ENCODE measurements around the gene GAK. TPM values are rescaled to one million over a fixed set of nuclear protein-coding genes. Genes with fewer than 3 reads are reported as not detected.

The GAK gene
- total RNA-seq, 1 experiment from 2014 or later, result 119 TPM

DNA sequence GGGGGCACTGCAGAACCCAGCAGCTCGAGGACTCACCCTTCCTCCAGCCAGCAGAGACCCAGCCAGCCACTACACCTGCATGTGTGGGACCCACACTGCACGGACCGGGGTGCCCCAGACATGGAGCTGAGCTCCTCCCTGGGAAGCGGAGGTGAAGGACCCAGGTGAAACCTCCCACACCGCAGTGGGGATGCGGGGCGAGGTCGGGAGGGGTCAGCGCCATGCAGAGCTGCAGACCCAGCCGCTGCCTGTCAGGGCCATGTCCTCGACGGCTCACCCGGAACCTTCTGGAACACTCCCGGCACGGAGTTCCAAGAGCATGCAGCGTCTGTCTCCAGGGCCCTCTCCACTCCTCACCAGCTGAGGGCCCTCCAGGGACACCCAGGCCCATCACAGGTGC is 42.6 kb downstream of the GAK start:
- no peak for DNase-seq (ENCODE audit: low read depth, low spot score)

DNA sequence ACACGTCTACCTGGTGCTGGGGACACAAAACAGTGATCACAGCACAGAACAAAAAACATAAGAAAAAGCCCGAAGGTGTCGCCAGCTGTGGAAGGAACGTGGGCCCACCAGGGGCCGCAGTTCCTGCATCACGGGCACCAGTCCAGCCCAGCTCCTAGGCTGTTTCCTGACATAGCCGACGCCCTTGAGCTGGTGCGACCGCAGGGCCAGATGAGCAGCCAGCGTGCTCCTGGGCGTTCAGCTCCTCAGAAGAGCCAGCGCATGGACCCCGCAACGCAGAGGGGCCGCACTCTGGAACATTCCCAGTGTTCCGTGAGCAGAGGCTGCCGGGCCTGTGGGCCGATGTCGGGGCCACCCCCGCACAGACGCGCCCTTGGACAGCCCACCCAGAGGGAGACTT is 44.1 kb downstream of the GAK start:
- DNase-seq (ENCODE audit: low read depth, low spot score), result no peak
- in situ Hi-C loops (cut with HindIII; ENCODE audit: low pct_unique_long_range_greater_than_20kb, low sequenced_read_pairs), result no loop called here

More for the DNA sequence above, 42.6 kb downstream of the GAK start:
- in situ Hi-C loops (cut with HindIII; ENCODE audit: low pct_unique_long_range_greater_than_20kb, low sequenced_read_pairs), result no loop called here

DNA sequence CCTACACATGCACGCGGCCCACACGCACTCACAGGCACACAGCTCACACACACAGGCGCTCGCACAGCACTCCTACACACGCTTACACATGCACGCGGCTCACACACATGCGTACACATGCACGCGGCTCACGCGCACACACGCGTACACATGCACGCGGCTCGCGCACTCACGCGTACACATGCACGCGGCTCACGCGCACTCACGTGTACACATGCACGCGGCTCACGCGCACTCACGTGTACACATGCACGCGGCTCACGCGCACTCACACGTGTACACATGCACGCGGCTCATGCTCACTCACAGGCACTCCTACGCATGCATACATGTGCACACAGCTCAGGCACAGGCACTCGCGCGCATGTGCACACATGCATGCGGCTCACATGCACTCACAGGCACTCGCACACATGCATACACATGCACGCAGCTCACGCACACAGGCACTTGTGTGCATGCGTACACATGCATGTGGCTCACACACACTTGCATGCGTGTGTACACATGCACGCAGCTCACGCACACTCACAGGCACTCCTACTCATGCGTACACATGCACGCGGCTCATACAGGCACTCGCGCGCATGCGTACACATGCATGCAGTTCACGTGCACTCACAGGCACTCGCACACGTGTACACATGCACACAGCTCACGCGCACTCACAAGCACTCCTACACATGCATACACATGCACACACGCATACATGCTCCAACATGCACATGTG is 44.9 kb downstream of the GAK start:
- in situ Hi-C loops (cut with HindIII; ENCODE audit: low pct_unique_long_range_greater_than_20kb, low sequenced_read_pairs), result no loop called here
- no peak for DNase-seq (ENCODE audit: low read depth, low spot score)

DNA sequence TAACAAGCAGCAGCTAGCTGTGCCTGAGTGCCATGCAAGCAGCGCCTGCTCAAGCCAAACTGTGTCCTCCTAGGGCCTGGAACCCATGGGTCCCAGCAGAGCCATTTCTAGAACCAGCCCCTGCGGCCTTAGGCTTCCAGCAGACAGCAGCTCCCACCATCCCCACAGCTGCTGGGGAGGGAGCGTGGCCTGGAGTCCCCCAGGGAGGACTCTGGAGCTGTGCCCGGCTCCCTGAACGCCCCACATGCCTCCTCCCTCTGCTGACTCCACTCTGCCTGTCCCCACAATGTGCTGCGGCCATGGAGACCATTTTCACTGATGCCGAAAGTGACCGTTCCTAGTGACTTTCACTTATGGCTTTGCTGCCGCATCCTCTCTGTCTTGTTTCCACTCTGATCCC is 45.9 kb downstream of the GAK start:
- in situ Hi-C loops (cut with HindIII; ENCODE audit: low pct_unique_long_range_greater_than_20kb, low sequenced_read_pairs), result no loop called here
- no peak for DNase-seq (ENCODE audit: low read depth, low spot score)

DNA sequence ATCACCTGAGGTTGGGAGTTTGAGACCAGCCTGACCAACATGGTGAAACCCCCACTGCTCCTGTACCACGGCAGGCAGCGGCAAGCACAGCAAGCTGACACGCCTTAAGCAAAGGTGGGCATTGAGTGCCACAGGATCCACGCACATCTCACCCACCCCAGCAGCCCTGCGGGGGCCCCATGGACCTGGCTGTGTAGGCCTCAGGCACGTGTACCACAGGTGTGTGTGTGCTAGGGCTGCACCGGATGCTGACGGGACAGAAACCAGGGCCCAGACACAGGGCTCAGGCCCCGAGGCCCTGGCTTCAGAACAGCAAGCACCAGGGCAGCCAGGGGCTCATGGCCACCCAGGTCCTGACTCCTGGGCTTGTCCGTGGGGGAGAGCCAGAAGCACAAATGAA is 46.8 kb downstream of the GAK start:
- no peak for DNase-seq (ENCODE audit: low read depth, low spot score)
- in situ Hi-C loops (cut with HindIII; ENCODE audit: low pct_unique_long_range_greater_than_20kb, low sequenced_read_pairs), result no loop called here

DNA sequence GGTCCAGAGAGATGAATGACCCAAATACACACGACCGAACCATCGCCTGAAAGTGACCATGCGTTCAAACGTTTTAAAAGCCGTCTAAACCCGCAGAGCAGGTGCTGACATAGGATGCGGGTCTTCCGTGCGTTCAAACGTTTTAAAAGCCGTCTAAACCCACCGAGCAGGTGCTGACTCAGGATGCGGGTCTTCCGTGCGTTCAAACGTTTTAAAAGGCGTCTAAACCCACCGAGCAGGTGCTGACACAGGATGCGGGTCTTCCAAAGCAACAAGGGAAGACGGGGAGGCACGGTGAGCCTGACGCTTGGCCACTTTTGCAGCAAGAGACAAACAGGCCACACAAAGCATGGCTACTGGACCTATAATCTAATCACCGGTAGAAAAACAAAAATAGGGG is 47.2 kb downstream of the GAK start:
- in situ Hi-C loops (cut with HindIII; ENCODE audit: low pct_unique_long_range_greater_than_20kb, low sequenced_read_pairs), result no loop called here

DNA sequence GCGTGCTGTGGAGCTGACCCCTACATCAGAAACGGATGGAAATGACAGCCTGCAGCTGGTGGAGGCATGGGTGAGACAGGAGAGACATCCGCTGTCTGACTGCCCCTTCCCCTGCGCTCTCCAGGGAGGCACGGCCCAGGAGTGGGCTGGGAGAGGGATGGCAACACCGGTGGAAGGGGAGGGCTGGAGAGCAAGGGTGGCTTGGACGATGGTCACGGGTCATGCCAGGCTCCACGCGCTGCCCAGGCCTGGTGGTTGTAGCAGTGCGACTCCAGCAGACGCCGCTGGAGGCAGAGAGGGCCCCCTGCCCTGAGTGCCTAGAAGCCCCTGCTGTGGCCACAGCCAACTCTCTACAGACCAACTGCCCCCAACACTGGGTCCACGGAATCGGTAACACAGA is 47.9 kb downstream of the GAK start:
- in situ Hi-C loops (cut with HindIII; ENCODE audit: low pct_unique_long_range_greater_than_20kb, low sequenced_read_pairs), result no loop called here

More for the DNA sequence above, 47.2 kb downstream of the GAK start:
- no peak for DNase-seq (ENCODE audit: low read depth, low spot score)

DNA sequence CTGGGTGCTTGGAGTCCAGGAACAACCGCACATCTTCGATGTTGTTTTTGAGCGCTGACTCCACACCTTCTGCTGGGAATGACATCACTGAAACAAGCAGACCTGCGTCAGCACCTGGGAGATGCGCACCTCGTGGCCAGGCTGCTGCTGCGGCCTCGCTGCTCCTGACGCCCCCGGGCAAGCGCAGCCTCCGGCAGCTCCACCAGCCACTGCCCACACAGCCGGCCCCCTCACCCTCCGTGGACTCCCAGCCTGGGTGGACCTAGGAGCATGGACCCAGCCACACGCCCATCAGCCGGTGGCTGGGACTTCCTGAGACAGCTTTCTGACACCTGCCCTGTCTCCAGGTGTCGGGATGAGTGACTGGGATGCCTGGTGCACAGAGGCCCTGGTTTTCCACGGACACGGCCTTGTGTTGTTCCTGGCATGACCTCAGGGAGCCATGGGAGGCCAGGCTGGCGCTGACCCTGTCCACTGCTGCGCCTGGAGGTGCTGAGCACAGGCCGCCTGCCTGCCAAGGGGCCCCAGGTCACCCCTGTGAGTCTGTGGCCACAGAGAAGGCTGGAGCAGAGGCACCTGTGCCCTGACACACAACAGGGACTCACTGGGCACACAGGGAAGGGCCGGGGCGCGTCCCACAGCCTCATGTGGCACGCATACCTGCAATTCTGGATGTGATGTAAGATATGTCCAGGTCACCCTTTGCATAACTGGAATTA is 48.6 kb downstream of the GAK start:
- in situ Hi-C loops (cut with HindIII; ENCODE audit: low pct_unique_long_range_greater_than_20kb, low sequenced_read_pairs), result no loop called here
- no peak for DNase-seq (ENCODE audit: low read depth, low spot score)

More for the DNA sequence above, 47.9 kb downstream of the GAK start:
- DNase-seq (ENCODE audit: low read depth, low spot score), result no peak

DNA sequence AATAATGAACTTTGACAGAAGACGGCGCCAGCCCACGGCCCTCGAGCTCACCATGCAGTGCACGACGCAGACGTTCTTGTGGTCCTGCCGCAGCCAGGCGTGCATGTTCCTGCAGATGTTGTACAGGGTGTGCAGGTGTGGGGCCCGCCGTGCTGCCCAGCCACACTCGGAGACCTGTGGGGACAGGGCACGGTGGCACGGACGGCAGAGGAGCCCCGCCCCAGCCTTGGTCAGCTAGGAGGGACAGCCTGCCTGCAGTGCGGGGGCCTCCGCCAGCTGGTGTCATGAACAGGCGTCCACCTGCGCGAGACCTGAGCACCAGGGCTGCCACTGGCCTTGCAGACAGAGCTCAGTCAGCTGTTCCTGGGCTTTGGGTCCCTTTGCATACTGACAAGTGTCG is 49.5 kb downstream of the GAK start:
- in situ Hi-C loops (cut with HindIII; ENCODE audit: low pct_unique_long_range_greater_than_20kb, low sequenced_read_pairs), result no loop called here
- DNase-seq (ENCODE audit: low read depth, low spot score), result no peak

DNA sequence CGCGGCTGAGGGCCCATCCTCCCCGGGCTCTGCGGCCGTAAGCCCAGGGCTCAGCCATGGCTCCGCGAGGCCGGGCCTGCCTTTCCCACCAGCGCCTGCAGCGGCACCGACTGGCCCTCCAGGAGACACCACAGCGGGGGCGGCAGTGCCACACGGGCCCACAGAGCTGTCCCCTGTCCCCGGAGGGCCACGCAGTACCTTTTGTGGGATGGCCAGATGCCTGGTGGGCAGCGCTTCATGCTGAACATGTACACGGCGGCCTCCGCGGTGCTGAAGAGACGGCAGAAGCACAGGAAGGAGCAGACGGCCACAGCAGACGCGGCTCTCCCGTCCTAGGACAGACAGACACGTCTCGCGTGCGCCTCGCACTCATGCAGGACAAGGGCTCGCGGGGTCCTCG is 50.4 kb downstream of the GAK start:
- in situ Hi-C loops (cut with HindIII; ENCODE audit: low pct_unique_long_range_greater_than_20kb, low sequenced_read_pairs), result no loop called here
- DNase-seq (ENCODE audit: low read depth, low spot score), result no peak

DNA sequence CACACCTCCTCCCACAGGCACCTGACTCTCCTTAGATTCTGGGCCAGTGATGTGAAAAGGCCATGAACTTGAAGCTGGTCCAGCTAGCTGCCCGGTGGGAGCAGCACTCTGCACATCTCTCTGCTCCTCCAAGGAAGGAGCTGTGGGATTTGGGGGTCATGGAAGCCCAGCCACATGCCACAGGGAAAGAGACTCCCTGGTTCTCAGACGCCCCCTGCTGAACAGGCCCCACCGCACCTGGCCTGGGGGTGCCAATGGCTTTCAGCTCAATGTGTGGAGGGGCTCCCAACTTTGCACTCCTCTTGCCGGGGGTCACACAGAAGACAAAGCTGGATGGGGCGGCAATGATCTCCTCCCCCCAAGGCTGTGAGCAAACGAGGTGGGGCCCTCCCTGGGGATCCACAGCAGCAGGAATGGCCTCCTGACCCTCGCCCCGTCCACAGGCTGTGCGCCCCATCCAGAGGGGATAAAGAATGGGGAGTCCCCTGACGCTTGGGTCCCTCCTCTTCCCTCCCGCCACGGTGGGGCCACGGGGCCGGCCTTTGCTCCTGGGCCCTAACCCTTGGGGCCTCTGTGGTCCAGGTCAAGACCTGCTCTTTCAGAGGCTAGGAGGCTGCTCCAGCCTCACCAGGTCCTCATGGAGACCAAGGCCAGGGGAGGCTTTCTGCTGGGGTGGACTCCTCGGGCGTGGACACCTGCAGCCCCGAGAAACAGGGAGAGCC is 51.3 kb downstream of the GAK start:
- no peak for DNase-seq (ENCODE audit: low read depth, low spot score)
- in situ Hi-C loops (cut with HindIII; ENCODE audit: low pct_unique_long_range_greater_than_20kb, low sequenced_read_pairs), result no loop called here

DNA sequence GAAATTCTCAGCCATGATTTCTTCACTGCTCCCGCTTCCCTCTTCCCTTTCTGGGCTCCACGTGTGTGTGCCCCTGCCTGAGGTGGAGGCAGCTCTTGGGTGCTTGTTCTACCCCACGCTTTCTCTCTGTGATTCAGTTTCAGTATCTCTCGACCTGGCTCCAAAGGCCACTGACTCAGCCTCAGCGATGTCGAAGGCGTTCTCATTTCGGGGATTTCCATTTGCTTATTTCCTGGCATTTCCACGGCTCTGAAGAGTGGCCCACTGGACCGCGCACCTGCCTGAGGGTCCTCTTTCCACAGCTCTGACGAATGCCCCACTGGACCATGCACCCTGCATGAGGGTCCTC is 52.4 kb downstream of the GAK start:
- no peak for DNase-seq (ENCODE audit: low read depth, low spot score)
- in situ Hi-C loops (cut with HindIII; ENCODE audit: low pct_unique_long_range_greater_than_20kb, low sequenced_read_pairs), result no loop called here

DNA sequence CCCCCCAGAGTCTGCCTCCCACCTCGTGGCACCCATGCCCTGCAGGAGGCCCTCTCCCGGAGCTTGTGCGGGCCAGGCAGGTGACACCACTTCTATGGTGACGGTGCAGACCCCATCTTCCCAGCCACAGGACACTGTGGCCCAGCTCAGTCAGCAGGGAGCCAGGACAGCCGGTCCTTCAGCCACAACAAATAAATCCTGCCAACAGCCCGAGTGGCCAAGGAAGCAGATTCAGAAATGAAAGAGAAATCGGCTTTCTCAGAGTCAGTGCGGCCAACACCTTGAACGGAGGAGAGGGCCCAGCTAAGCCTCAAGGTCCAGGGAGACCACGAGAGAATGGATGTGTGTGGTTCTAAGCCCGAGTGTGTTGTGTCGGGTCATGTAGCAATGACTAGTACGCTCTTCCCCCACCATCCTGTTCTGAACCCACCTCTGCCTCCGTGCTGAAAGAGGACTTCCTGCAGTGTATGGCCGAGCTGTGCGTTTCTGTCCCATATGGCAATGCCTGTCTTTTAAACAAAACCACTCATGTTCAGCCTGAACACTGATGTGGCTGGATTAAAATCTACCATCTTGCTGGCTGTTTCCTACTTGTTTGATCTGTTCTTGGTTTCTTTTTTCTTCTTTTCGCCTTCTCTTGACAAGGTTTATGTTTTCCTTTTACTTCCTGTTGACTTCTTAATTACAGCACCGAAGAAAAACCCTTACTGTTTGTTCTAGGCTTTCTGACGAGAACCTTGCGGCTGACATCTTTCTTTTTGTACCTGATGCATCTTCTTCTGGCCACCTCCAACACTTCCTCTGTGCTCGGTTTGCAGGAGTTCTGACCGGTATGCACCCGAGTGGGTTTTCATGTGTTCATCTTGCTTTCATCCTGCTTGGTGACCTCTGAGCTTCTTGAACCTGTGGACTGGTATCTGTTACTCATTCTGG is 53.1 kb downstream of the GAK start:
- DNase-seq (ENCODE audit: low read depth, low spot score), result no peak
- in situ Hi-C loops (cut with HindIII; ENCODE audit: low pct_unique_long_range_greater_than_20kb, low sequenced_read_pairs), result no loop called here

DNA sequence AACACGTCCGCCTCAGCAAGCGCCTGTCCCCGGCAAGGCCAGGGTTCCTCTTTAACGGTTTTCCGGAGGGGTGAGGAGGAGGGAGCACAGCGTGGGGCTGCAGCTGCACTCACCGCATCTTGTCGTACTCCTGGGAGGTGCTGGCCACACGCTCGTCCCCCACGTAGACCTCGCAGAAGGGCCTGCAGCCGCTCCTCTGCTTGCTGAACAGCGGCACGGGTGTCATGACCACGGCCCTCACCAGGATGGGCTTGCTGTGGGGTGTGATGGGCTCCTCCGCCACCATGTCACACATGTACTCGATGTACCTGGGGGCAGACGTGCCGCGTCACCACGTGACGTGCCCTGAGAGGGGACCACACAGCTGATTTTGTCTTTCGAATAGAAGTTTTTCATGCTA is 54.6 kb downstream of the GAK start:
- in situ Hi-C loops (cut with HindIII; ENCODE audit: low pct_unique_long_range_greater_than_20kb, low sequenced_read_pairs), result no loop called here
- DNase-seq (ENCODE audit: low read depth, low spot score), result no peak

DNA sequence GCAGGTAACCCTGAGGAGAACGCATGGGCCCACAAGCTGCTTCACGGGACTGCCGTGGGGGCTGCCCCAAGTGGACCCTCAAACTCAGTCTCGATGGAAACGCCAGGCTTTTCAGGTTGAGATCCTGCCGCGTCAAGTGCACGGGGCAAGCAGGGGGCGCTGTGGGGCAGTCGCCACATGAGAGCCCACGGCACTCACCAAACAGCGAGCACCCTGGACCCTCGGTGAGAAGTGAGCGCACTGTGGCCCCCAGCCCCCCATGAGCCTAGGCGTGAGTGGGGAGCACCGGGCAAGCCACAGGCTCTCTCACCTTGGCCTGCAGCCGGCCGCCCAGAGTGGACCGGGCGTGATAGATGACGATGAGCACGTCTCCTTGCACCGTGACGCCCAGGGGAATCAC is 55.3 kb downstream of the GAK start:
- in situ Hi-C loops (cut with HindIII; ENCODE audit: low pct_unique_long_range_greater_than_20kb, low sequenced_read_pairs), result no loop called here
- no peak for DNase-seq (ENCODE audit: low read depth, low spot score)

DNA sequence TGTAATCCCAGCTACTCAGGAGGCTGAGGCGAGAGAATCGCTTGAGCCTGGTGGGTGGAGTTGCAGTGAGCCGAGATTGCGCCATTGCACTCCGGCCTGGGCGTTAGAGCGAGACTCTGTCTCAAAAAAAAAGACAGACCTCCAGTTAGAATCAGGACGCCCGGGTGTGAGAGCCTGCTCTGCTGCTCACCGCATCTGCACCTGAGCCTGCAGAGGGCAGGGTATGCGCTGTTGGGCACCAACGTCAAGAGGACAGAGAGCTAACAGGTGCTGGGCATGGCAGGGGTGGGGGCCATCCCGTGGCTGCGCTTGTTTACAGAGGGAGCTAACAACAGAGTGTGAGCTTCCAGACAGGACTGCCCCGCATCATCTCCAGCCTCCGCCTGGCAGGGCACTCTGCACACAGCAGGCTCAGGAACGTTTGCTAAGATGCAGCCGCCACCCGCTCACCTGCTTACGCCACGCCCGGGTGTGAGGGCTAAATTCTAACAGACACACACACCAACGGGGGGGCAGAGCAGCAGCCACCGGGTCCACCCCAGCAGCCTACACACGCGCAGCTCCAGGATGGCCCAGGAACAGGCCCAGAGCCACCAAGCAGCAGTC is 56.2 kb downstream of the GAK start:
- in situ Hi-C loops (cut with HindIII; ENCODE audit: low pct_unique_long_range_greater_than_20kb, low sequenced_read_pairs), result no loop called here
- DNase-seq (ENCODE audit: low read depth, low spot score), result no peak

DNA sequence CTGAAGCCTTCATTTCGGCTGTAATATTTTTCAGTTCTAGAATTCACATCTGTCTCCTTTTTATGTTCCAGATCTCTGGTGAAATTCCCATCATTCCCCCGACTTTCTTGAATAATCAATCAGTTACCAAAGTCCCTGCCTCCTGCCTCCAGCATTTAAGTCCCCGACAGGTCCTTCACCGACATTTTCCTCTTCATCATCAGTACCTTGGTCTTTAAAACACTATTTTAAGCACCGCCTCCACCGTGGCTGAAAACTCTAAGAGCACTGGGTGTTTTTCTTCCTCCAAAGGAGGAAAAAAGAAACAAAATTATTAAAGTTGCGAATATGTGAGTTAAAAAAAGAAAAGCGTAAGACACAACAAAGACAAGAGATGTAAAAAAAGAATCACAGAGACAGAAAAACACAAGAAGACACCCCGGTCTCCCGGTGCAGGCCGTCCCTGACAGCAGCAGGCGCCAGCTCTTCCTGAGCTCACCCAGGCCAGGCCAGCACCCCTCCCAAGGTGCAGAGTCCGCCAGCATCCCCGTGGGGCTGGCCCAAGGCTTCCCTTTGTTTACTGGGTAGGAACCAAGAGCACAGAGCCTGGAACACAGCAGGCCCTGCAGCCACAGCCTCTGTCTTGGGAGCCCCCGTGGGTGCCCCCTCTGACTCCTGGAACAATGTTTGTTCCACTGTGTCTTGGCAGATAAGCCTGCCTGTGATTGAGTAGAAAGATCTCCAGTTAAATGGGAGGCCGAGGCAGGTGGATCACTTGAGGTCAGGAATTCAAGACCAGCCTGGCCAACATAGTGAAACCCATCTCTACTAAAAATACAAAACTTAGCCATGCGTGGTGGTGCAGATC is 56.9 kb downstream of the GAK start:
- in situ Hi-C loops (cut with HindIII; ENCODE audit: low pct_unique_long_range_greater_than_20kb, low sequenced_read_pairs), result no loop called here
- no peak for DNase-seq (ENCODE audit: low read depth, low spot score)
